H4 (cell line): Measurements from ENCODE around the gene AJM1. TPM values are rescaled to one million over a fixed set of nuclear protein-coding genes. Genes with fewer than 3 reads are reported as not detected.
"Not testable (repeated sequence)": the region's sequence is repeated elsewhere in the genome, so short reads cannot be mapped to it uniquely, and the experiment has no call there.

Source experiments
- DNase-seq: peaks from one replicate; pipeline ENCODE4 v3.0.0-alpha.2; 2015; ENCODE audit warnings: low spot score
- total RNA-seq: library from RNA; depleted of rRNA; stranded (reverse); fragments of >200 nt; shearing (Covaris generic); gene quantifications from 2 replicates; pipeline ENCODE4 v1.2.3, GENCODE V29; 2014

The AJM1 gene
- total RNA-seq, 1 experiment from 2014 or later: 0.21 TPM

GRCh38 chr9:136855461-136856078 is 13.3 kb downstream of the AJM1 start:
- no peak for DNase-seq

GRCh38 chr9:136856079-136856476 is 13.8 kb downstream of the AJM1 start:
- no peak for DNase-seq

- DNase-seq: no peak
Observed at GRCh38 chr9:136856541-136857141, 14.4 kb downstream of the AJM1 start.

GRCh38 chr9:136857166-136857565 is 14.9 kb downstream of the AJM1 start:
- DNase-seq: no peak

- DNase-seq: no peak
Observed at GRCh38 chr9:136857581-136858412, 15.5 kb downstream of the AJM1 start.

- DNase-seq: no peak
Observed at GRCh38 chr9:136858452-136858843, 16.2 kb downstream of the AJM1 start.

GRCh38 chr9:136858844-136859757 is 16.8 kb downstream of the AJM1 start:
- DNase-seq: peak; percentile 55

- no peak for DNase-seq
Observed at GRCh38 chr9:136860529-136860928, 18.3 kb downstream of the AJM1 start.

- no peak for DNase-seq
Observed at GRCh38 chr9:136860933-136861873, 18.9 kb downstream of the AJM1 start.

GRCh38 chr9:136861874-136862457 is 19.7 kb downstream of the AJM1 start:
- no peak for DNase-seq

- no peak for DNase-seq
Observed at GRCh38 chr9:136862849-136863622, 20.8 kb downstream of the AJM1 start.

GRCh38 chr9:136863623-136864273 is 21.5 kb downstream of the AJM1 start:
- no peak for DNase-seq

- DNase-seq: no peak
Observed at GRCh38 chr9:136865041-136865767, 22.9 kb downstream of the AJM1 start.

- DNase-seq: no peak
Observed at GRCh38 chr9:136865768-136866103, 23.5 kb downstream of the AJM1 start.

- DNase-seq: not testable (repeated sequence)
Observed at GRCh38 chr9:136866898-136867421, 24.7 kb downstream of the AJM1 start.

- no peak for DNase-seq
Observed at GRCh38 chr9:136867480-136867879, 25.2 kb downstream of the AJM1 start.

- no peak for DNase-seq
Observed at GRCh38 chr9:136867917-136868316, 25.6 kb downstream of the AJM1 start.

- DNase-seq: no peak
Observed at GRCh38 chr9:136868644-136869043, 26.4 kb downstream of the AJM1 start.
